Fibroblast of peridontal ligament (primary cell): Measurements from ENCODE around the gene PIK3CA.
A peak's percentile ranks its signal among the peaks of the same experiment; 100 is the strongest.
"Not testable (repeated sequence)": the region's sequence is repeated elsewhere in the genome, so short reads cannot be mapped to it uniquely, and the experiment has no call there.

Source experiments
- DNase-seq: peaks from one replicate; pipeline ENCODE4 v3.0.0-alpha.2; 2010; ENCODE audit errors: extremely low read depth

The PIK3CA gene

DNA sequence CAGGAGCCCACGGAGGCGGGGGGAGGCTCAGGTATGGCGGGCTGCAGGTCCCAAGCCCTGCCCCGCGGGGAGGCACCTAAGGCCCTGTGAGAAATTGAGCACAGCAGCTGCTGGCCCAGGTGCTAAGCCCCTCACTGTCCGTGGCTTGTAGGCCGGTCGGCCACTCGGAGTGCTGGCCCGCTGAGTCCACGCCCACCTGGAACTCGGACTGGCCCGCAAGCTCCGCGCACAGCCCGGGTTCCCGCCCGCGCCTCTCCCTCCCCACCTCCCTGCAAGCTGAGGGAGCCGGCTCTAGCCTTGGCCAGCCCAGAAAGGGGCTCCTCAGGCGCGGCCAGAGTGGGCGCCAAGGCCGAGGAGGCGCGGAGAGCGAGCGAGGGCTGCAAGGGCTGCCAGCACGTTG is 115.0 kb downstream of the PIK3CA start:
- DNase-seq = no peak

GRCh38 chr3:179264449-179264848 is 116.3 kb downstream of the PIK3CA start:
- DNase-seq = no peak

GRCh38 chr3:179265092-179265491 is 116.9 kb downstream of the PIK3CA start:
- no peak for DNase-seq

GRCh38 chr3:179265875-179266274 is 117.7 kb downstream of the PIK3CA start:
- no peak for DNase-seq

DNA sequence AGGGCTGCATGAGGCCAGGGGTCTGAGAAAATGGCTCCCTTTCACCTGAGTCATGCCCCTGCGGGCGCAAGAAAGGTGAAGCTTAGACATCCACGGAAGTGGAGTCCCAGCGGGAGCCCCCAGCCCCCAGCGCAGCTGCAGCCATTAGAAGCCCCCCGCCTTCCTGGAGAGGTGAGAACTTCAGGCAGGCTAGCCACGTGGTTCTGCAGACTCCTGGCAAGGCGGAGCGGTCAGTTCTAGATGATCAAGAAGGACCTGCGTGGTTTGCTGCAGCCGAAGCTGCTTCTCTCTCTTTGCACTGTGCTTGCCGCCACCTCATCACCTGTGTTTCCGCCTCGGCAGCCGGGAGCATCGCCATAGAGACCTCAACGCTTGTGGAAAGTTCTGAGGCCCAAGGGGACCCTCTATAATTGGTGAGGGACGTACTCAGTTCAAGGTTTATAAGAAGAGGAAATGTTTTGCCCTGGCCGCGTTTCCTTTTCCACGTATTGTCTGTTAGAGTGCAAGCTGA is 118.6 kb downstream of the PIK3CA start:
- DNase-seq = no peak

DNA sequence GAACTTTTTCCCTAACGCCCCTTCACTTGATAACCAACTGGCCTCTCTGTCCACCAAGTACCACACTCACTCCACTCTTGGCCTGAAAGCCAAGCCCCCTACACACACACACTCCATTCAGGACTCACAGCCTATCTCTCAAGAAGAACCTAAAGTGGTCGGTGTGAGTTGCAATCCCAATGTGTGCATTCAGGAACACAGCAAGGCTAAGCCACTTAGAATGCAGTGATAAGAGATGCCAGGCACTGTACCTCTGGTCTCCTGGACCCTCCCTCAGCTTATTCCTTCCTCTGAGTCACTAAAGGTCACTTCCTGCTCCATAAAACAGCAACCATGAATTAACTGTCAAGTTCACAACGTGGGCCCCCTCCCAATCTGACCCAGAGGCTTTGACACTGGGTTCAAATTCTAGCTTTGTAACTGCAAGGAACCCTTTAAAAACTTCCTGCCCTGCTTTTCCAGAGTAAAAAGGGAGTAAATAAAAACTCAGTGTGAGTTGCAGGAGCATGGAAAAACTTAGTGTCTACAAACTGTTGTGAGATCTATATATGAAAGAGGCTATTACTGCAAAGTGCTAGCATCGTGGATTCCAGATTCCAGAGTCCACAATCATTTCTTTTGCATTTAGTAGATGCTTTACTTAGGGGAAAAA is 120.4 kb downstream of the PIK3CA start:
- no peak for DNase-seq

- no peak for DNase-seq
These were observed 121.1 kb downstream of the PIK3CA start for GRCh38 chr3:179269152-179269707.

GRCh38 chr3:179272385-179272784 is 124.2 kb downstream of the PIK3CA start:
- DNase-seq = peak; percentile 22

DNA sequence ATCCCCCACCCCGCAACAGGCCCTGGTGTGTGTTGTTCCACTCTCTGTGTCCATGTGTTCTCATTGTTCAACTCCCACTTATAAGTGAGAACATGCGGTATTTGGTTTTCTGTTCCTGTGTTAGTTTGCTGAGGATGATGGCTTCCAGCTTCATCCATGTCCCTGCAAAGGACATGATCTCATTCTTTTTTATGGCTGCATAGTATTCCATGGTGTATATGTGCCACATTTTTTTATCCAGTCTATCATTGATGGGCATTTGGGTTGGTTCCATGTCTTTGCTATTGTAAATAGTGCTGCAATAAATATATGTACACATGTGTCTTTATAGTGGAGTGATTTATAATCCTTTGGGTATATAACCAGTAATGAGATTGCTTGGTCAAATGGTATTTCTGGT is 126.3 kb downstream of the PIK3CA start:
- DNase-seq = not testable (repeated sequence)

DNA sequence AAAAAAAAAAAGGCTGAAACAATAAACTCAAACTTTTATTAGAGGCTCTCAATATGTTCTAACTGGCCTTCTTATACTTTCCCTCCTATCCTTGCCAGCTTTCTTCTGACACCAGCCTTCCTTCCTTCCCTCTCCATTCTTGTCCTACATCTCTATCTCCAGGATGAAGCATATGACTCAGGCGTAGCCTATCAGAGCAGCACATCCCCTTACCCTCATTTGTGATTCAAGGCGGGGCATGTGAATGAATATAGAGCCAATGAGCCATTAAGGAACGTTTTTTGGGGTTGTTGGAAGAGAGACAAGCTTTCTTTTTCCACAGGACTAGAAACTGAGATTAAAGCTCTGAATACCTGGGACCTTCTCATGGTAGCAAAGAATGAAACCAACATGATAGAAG is 127.8 kb downstream of the PIK3CA start:
- DNase-seq = no peak

DNA sequence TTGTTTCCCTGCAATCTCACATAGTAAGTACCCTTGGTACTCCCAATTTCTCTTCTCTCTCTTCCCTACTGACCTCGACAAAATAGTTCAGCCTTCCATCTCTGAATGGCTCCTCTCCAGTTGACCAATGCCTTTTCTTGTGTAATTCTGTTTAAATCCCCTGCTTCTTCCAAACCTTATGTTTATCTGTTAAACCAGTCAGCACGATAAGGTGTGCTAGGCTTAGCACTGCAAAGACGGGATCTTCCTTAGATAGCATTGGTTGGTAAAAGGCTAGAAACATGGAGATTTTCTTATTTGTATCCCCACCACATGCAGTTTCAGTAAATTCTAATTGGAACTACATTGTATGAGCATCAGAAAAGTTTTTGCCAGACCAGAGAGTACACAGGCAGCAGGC is 128.6 kb downstream of the PIK3CA start:
- DNase-seq = no peak

DNA sequence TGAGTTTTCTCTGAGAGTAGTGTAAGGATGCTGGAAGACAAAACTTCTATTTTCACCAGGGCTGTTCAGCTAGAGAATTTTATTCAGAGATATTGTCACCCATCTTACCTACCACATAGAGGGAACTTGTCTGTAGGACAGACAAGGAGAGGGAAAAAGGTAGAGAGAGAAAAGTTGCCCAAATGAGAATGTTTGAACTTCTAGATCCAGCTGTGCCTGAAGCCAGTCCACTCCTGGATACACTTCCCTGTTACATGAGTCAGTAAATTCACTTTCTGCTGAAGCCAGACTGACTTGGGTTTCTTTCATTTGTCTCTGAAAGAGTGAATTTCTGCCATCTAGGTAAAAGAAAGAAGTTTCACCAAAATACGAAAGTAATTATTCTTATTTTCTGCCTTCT is 130.0 kb downstream of the PIK3CA start:
- no peak for DNase-seq

DNA sequence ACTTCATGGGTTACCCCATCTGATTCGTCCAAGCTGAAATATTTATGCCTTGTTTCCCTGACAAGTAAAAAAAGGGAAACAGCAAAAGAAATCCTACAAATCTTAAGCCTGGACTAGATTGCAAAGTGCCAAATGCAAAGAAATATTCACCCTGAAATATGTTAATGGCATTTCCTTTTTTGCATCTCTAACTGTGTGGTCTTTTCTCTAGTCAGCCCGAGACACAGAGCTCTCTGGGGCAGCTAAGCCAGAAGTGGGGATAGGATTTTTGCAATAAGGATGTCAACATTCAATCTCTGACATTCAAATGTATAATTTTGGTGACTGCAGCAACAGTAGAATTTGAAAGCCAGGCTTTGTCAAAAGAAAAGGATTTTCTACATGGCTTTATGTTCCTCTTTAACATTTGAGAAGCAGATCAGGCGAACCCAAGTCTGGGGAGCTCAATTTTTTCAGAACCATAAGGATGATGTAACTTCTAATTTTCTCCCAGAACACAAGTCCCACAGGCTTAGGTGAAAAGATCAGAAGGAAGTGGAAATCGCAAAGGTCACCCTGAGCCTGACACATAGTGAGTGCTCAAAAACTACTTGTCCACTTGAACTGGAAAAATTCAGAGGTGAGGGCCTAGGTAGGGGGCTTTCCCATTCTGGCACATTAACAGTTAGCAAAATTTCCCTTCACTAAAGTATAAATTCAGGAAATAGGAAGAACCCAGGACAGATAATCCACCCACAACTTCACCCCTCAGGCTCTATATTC is 131.0 kb downstream of the PIK3CA start:
- no peak for DNase-seq

DNA sequence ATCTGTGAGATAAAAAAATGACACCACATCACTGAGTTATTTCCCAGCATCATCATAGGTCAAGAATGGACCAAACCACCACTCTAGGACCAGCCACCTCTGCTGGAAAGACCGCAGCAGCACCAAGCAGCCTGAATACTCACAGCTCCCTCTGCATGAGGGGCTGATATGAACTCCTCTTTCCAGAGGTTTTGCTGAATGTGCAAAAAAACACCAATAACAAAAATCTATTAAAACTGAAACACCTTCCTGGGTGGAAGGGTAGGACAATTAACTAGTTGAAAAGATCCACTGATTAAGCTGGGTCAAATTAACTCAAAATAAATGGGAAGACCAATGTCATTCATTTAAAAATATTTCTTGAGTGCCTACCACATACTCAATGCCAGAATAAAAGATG is 131.7 kb downstream of the PIK3CA start:
- DNase-seq = no peak

DNA sequence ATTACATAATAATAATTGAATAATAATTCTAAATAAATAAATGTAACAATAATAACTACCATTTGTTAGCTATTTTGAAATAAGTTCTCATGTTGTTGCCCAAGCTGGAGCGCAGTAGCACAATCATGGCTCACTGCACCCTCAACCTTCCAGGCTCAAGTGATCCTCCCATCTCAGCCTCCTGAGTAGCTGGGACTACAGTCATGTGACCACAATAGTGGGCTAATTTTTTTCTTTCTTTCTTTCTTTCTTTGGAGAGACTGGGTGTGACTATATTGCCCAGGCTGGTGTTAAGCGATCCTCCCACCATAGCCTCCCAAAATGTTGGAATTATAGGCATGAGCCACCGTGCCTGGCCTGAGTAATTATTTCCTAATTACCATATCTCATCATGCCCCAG is 133.7 kb downstream of the PIK3CA start:
- DNase-seq = no peak

DNA sequence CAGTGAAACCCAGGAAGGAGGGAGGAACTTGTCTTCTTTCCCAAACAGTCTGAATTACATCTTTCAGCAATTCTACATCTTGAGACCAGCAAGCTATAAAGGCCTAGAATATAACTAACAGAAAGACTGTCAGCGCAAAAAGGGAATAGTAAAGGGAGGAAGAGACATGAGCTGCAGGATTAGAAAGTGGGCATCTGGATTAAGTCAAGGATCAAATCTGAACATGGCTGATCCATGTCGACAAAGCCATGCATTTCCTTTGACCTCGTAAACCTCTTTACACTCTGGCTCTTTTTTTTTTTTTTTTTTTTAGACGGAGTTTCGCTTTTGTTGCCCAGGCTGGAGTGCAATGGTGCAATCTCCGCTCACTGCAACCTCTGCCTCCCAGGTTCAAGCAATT is 138.2 kb downstream of the PIK3CA start:
- no peak for DNase-seq

- DNase-seq = no peak
These were observed 140.7 kb downstream of the PIK3CA start for GRCh38 chr3:179288845-179289244.

DNA sequence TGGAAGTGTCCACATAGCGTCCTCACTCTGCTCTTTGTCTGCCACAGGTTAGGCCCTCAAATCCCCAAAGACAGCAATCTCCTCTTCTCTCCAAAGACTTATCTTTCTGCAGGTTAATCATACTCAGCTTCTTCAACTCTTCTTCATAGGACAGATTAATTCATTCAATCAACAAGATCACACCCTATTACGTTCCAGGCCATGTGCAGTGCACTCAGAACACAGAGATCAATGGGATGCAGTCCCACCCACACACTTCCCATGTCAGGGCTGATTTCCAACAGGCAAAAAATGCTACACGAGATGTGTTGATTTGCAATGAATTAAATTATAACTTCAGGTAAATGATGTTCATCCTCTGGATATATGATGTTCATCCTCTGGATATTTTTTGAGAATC is 141.1 kb downstream of the PIK3CA start:
- DNase-seq = no peak
